ENCODE results near the gene SGMS2.

Gene SGMS2

DNA sequence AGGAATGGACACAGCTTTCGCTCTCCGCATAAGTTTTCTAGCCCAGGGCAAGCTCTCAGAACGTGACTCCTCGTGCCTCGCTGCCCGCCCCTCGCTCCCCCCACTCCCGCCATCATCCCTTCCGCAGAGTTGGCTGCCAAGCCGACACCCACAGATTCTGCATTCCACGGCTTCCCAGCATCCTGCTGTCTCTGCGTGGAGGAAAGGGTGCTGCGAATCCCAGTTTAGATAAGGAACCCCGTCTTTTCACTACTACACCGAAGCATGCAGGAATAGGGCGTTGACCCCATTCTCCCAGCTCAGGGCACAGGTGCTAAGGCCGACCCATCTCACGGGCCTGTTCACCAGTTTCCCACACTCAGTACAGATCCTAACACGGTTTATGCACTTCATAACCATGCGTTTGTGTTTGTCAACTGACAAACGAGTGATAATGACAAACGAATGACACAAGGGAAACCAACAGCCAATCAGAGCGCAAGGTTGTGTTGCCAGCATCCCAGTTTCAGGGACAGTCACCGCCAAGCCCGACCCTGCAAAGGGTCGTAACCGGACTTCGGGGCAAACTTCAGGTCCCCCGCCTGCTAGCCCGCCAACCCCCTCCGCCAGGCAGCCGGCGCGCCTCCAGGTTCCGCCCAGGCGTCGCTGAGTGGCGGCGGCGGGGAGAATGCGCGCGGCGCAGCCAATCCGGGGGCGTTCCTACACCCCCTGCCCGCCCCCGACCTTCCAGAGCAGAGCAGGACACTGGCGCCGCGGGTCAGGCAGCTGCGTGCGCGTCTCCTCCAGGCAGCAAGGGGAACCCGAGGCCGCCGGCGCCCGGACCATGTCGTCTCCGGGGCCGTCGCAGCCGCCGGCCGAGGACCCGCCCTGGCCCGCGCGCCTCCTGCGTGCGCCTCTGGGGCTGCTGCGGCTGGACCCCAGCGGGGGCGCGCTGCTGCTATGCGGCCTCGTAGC, 106.4 kb downstream of the SGMS2 start, which contains the start of gene CYP2U1:
CYP2U1 (plus strand) TSS at position 729 of the 954 bp plus-strand sequence; CDS start at position 824, 95 bp downstream.
- no peaks in the 10 kb centered on the region for H3K4me1 ChIP-seq
- peak within 1 kb of the TSS; percentile 80 for H3K4me3 ChIP-seq (ENCODE audit: low read depth, low read length)
- no peaks in the 10 kb centered on the region for H3K9me3 ChIP-seq
- no peaks in the 10 kb centered on the region for H3K27me3 ChIP-seq
- TF ChIP-seq, protein P1, sequence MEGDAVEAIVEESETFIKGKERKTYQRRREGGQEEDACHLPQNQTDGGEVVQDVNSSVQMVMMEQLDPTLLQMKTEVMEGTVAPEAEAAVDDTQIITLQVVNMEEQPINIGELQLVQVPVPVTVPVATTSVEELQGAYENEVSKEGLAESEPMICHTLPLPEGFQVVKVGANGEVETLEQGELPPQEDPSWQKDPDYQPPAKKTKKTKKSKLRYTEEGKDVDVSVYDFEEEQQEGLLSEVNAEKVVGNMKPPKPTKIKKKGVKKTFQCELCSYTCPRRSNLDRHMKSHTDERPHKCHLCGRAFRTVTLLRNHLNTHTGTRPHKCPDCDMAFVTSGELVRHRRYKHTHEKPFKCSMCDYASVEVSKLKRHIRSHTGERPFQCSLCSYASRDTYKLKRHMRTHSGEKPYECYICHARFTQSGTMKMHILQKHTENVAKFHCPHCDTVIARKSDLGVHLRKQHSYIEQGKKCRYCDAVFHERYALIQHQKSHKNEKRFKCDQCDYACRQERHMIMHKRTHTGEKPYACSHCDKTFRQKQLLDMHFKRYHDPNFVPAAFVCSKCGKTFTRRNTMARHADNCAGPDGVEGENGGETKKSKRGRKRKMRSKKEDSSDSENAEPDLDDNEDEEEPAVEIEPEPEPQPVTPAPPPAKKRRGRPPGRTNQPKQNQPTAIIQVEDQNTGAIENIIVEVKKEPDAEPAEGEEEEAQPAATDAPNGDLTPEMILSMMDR (IDR thresholded peaks at IDR 0.05; ENCODE audit: low read depth, low read length), result no peak
- no peaks in the 10 kb centered on the region for H3K36me3 ChIP-seq
- peak; percentile 93 for DNase-seq

DNA sequence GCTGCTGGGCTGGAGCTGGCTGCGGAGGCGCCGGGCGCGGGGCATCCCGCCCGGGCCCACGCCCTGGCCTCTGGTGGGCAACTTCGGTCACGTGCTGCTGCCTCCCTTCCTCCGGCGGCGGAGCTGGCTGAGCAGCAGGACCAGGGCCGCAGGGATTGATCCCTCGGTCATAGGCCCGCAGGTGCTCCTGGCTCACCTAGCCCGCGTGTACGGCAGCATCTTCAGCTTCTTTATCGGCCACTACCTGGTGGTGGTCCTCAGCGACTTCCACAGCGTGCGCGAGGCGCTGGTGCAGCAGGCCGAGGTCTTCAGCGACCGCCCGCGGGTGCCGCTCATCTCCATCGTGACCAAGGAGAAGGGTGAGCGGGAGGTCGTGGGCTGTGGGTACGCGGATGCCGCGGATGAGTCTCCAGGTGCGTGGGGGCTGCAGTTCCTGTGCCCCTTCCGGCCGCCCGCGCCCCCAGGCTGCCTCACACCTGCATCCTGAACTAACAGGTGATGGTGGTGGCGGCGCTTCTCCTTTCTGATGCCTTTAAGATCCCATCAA, 107.1 kb downstream of the SGMS2 start:
- Histone ChIP-seq H3K9me3 (no peaks in the 10 kb centered on the region), H3K36me3 (no peaks in the 10 kb centered on the region; the same call in 1 of the 2 replicates), H3K4me1 (no peaks in the 10 kb centered on the region), H3K4me3 (ENCODE audit: low read depth, low read length) (peak overlapping the region; percentile 80), H3K27me3 (no peaks in the 10 kb centered on the region)
- DNase-seq, result no peak
- TF ChIP-seq, protein P1 (IDR thresholded peaks at IDR 0.05; ENCODE audit: low read depth, low read length), result no peak

DNA sequence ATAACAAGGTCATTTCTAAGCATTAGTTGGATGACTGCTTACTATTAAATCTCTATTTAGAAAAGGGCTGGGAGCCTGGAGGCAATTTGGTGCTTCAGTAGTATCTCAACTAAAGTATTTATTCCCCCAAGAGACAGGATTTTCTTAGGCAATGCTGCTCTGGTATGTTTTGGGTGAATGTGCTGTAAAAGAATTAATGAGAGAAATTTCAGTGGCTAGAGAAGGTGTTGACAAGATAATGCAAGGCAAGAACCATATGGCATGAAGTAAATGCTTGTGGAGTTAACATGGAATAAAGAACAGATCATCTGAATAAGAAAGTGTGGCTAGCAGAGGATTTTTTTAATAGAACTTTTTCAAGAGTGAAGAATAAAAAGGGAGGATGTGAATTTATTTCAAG, 110.5 kb downstream of the SGMS2 start:
- no peaks in the 10 kb centered on the region for H3K4me1 ChIP-seq
- peaks cover 3% of the 10 kb centered on the region for H3K36me3 ChIP-seq
- TF ChIP-seq, protein P1 (IDR thresholded peaks at IDR 0.05; ENCODE audit: low read depth, low read length), result no peak
- no peaks in the 10 kb centered on the region for H3K27me3 ChIP-seq
- no peak overlapping the region for H3K4me3 ChIP-seq (ENCODE audit: low read depth, low read length)
- no peaks in the 10 kb centered on the region for H3K9me3 ChIP-seq
- DNase-seq, result no peak

DNA sequence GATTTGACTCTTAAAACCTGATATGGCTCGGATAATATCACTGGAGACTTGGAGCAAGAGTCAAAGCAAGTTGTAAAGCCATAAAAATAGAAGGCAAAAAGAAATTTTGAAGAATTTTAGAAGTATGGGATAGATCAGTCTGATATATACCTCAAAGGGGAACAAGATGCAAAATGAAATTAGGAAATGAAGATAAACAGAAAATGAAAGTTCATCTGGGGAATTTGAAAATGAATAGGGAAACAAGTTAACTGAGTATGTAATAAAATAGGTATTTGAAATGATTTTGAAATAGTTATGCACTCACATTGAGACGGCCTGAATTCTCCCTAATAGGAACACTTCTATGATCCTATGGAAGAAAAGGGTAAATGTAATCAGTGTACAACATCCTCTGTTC, 112.3 kb downstream of the SGMS2 start:
- TF ChIP-seq, protein P1 (IDR thresholded peaks at IDR 0.05; ENCODE audit: low read depth, low read length), result no peak
- peaks cover 3% of the 10 kb centered on the region for H3K36me3 ChIP-seq

DNA sequence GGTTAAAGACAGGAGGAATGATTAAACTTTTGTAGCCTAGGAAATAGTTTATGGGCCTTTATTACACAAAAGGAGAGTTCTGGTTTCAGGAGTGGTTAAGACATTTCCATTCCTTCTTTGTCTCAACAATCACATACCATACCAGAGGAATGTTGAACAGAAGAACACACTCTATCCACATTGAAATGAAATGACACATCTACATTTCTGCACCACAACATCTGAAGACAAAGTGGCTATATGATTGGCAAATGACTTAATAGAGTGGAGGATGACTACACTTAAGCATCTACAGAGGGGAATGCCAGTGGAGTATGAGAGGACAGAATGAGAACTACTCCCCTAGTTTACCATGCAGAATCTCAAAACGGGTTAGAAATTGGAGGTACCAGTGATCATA, 114.6 kb downstream of the SGMS2 start:
- TF ChIP-seq, protein P1 (IDR thresholded peaks at IDR 0.05; ENCODE audit: low read depth, low read length), result no peak
- H3K4me3 ChIP-seq (ENCODE audit: low read depth, low read length), result no peak overlapping the region
- no peak for DNase-seq
- H3K36me3 ChIP-seq, result peaks cover 3% of the 10 kb centered on the region
- H3K9me3 ChIP-seq, result no peaks in the 10 kb centered on the region
- H3K27me3 ChIP-seq, result no peaks in the 10 kb centered on the region
- no peaks in the 10 kb centered on the region for H3K4me1 ChIP-seq

More for the DNA sequence above, 112.3 kb downstream of the SGMS2 start:
- Histone ChIP-seq H3K4me1 (no peaks in the 10 kb centered on the region), H3K4me3 (ENCODE audit: low read depth, low read length) (no peak overlapping the region), H3K9me3 (no peaks in the 10 kb centered on the region), H3K27me3 (no peaks in the 10 kb centered on the region)
- DNase-seq, result no peak

DNA sequence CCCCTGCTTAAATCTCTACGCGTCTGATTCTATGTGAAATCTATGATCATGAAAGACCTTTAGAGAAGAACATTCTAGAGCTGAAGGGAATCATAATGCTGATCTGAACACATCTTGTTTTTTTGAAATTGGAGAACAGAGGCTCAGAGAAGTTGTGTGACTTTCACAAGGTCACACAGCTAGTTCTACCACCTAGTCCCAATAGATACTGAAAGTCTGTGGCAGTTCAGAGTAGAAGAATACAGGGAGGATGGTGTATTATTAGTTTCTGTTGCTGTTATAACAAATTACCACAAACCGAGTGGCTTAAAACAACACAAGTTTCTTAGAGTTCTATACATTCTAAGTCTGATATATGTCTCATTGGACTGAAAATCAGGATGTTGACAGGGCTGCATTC, 121.1 kb downstream of the SGMS2 start:
- TF ChIP-seq, protein P1 (IDR thresholded peaks at IDR 0.05; ENCODE audit: low read depth, low read length), result no peak
- H3K36me3 ChIP-seq, result peaks cover 13% of the 10 kb centered on the region
- H3K4me3 ChIP-seq (ENCODE audit: low read depth, low read length), result no peak overlapping the region
- no peak for DNase-seq
- no peaks in the 10 kb centered on the region for H3K9me3 ChIP-seq
- H3K27me3 ChIP-seq, result no peaks in the 10 kb centered on the region
- no peaks in the 10 kb centered on the region for H3K4me1 ChIP-seq
